GM06990 (cell line): ENCODE data around the gene APCDD1L.

Experiments
- DNase-seq: peaks from one replicate; pipeline ENCODE4 v3.0.0-alpha.2; 2011; ENCODE audit not compliant: insufficient read length; ENCODE audit errors: extremely low read depth
- H3K27me3 ChIP-seq: replicated peaks from 2 replicates; pipeline ENCODE4 v1.6.0; 2011; ENCODE audit warnings: low read length; ENCODE audit not compliant: control insufficient read depth, insufficient read depth
- H3K36me3 ChIP-seq: 2 replicates; pipeline ENCODE4 v1.5.1; 2011; ENCODE audit warnings: low read length; ENCODE audit not compliant: control insufficient read depth, insufficient read depth
- H3K4me3 ChIP-seq: replicated peaks from 2 replicates; pipeline ENCODE4 v1.5.1; 2011; ENCODE audit warnings: low read depth, mild to moderate bottlenecking, control low read depth, low read length
- CTCF ChIP-seq: IDR thresholded peaks from 2 replicates; pipeline ENCODE4 v1.5.1; 2011; ENCODE audit warnings: low read length, control low read depth, mild to moderate bottlenecking, inconsistent platforms; ENCODE audit not compliant: insufficient read depth, poor library complexity, severe bottlenecking

Gene APCDD1L

GRCh38 chr20:58523072-58523970 is 8.1 kb upstream of the APCDD1L start:
- TF ChIP-seq CTCF: no peak
- no peaks in the 10 kb centered on the region for H3K27me3 ChIP-seq
- H3K4me3 ChIP-seq: no peak overlapping the region
- no peak for DNase-seq
- H3K36me3 ChIP-seq: no peaks in the 10 kb centered on the region

GRCh38 chr20:58522666-58523065 is 7.5 kb upstream of the APCDD1L start:
- Histone ChIP-seq H3K36me3 (no peaks in the 10 kb centered on the region), H3K27me3 (no peaks in the 10 kb centered on the region), H3K4me3 (no peak overlapping the region)
- TF ChIP-seq CTCF: no peak
- no peak for DNase-seq

GRCh38 chr20:58521763-58522162 is 6.6 kb upstream of the APCDD1L start:
- H3K36me3 ChIP-seq: no peaks in the 10 kb centered on the region
- no peak for DNase-seq
- TF ChIP-seq CTCF: no peak
- H3K27me3 ChIP-seq: no peaks in the 10 kb centered on the region
- H3K4me3 ChIP-seq: no peak overlapping the region

- DNase-seq: no peak
- H3K27me3 ChIP-seq: no peaks in the 10 kb centered on the region
- no peak for TF ChIP-seq CTCF
Measured at GRCh38 chr20:58519940-58520712, 4.9 kb upstream of the APCDD1L start.

GRCh38 chr20:58518896-58519593 is 3.8 kb upstream of the APCDD1L start:
- no peak for DNase-seq
- no peak overlapping the region for H3K4me3 ChIP-seq
- H3K27me3 ChIP-seq: no peaks in the 10 kb centered on the region
- TF ChIP-seq CTCF: no peak
- no peaks in the 10 kb centered on the region for H3K36me3 ChIP-seq

More at GRCh38 chr20:58519940-58520712, 4.9 kb upstream of the APCDD1L start:
- H3K36me3 ChIP-seq: no peaks in the 10 kb centered on the region
- no peak overlapping the region for H3K4me3 ChIP-seq
